Activated naive CD4-positive, alpha-beta T cell treated with Interleukin-2 at 50 U/mL for 16 hours (primary cell): ENCODE data around the gene KAT5.
"Not testable (repeated sequence)": the region's sequence is repeated elsewhere in the genome, so short reads cannot be mapped to it uniquely, and the experiment has no call there.

Source experiments
- DNase-seq: peaks from one replicate; pipeline ENCODE4 v3.0.0-alpha.2; 2020

Gene KAT5

GRCh38 chr11:65745049-65745448, 33.0 kb downstream of the KAT5 start:
- no peak for DNase-seq

- not testable (repeated sequence) for DNase-seq
These were observed 50.1 kb downstream of the KAT5 start for GRCh38 chr11:65762169-65762568.

GRCh38 chr11:65762816-65763215, 50.8 kb downstream of the KAT5 start:
- DNase-seq: not testable (repeated sequence)

GRCh38 chr11:65764434-65764833, 52.4 kb downstream of the KAT5 start:
- no peak for DNase-seq

DNA sequence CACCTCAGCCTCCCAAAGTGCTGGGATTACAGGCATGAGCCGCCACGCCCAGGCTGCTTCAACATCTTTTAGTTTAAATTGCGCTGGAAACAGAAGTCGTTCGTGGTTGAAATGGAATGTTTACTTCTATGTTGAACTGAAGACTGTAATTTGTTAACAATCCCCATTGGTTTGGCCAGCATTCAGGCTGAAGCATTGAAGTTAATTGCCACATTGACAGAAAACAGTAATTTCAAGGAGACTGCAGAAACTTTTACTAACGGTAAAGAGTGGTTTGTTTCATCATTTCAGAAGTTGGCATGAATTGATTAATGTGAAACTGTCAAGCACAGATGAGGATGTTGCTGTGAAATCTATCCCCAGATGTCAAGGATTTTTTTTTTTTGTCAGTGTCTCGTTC, 54.5 kb downstream of the KAT5 start:
- DNase-seq: no peak

DNA sequence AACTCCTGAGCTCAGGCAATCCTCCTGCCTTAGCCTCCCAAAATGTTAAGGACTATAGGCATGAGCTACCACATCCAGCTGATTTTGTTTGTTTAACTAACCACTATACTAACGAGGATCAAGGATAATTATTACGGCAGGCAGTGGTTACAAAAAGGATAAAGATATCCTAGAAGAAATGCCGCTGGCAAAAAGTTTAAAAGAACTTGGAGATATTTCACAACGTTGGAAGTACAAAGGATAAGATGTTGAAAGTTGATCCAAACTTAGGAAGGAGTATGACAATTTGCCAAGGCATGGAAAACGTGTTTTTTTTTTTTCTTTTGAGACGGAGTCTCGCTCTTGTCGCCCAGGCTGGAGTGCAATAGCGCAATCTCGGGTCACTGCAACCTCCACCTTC, 55.4 kb downstream of the KAT5 start:
- no peak for DNase-seq

DNA sequence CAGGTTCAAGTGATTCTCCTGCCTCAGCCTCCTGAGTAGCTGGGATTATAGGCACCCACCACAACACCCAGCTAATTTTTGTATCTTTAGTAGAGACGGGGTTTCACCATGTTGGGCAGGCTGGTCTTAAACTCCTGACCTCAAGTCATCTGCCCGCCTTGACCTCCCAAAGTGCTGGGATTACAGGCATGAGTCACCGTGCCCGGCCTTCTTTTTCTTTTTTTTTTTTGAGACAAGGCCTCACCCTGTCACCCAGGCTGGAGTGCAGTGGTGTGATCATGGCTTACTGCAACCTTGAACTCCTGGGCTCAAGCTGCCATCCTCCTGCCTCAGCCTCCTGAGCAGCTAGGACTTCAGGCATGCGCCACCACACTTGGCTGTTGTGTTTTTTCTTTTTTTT, 55.8 kb downstream of the KAT5 start:
- not testable (repeated sequence) for DNase-seq
